HEK293 (cell line): ENCODE data around the gene RTF2.

Source experiments
- CTCF ChIA-PET: fragments of 350-600 bp; formaldehyde crosslinking; extraction: SDS; loops from one replicate; lab custom pipeline; 2021; ENCODE audit warnings: antibody characterized with exemption; lab: Yijun Ruan, JAX
- POLR2A ChIA-PET: fragments of 300-600 bp; formaldehyde crosslinking; extraction: SDS; loops from one replicate; lab custom pipeline; 2020; ENCODE audit warnings: antibody characterized with exemption, inconsistent platforms; lab: Yijun Ruan, JAX
- H3K27ac ChIP-seq: fragments of 200-500 bp; sonication (Bioruptor generic); 2 replicates; pipeline ENCODE4 v1.5.1; 2014; ENCODE audit warnings: low read depth, low read length, control low read depth, inconsistent platforms; ENCODE audit errors: extremely low read depth
- H3K36me3 ChIP-seq, 2 experiments: fragments of 200-500 bp in 1 of 2; sonication (Bioruptor generic) in 1 of 2; 1 replicate in 1 of 2; 2 replicates in 1 of 2; pipeline ENCODE4 v1.5.1; 2014 to 2017; ENCODE audit warnings: inconsistent platforms in 2 of 2, low read length in 2 of 2; ENCODE audit not compliant: control insufficient read depth in 2 of 2, insufficient read depth in 1 of 2
- H3K4me1 ChIP-seq: fragments of 200-500 bp; sonication (Bioruptor generic); 2 replicates; pipeline ENCODE4 v1.5.1; 2014; ENCODE audit warnings: mild to moderate bottlenecking, low read length, inconsistent platforms; ENCODE audit not compliant: control insufficient read depth, insufficient read depth
- H3K4me3 ChIP-seq: 2 replicates; pipeline ENCODE4 v1.5.1; 2011; ENCODE audit warnings: low read depth, mild to moderate bottlenecking, control low read depth, low read length, moderate library complexity
- H3K9me3 ChIP-seq: fragments of 200-500 bp; sonication (Bioruptor generic); 2 replicates; pipeline ENCODE4 v1.5.1; 2014; ENCODE audit warnings: low read depth, low read length, inconsistent platforms; ENCODE audit not compliant: control insufficient read depth, insufficient read depth
- ATF2 ChIP-seq: fragments of 450-650 bp; formaldehyde crosslinking; IDR thresholded peaks from 2 replicates; pipeline ENCODE4 v1.5.1; 2016; ENCODE audit warnings: missing biosample characterization, missing genetic modification characterization, low read depth
- KLF9 ChIP-seq: fragments of 450-650 bp; formaldehyde crosslinking; IDR thresholded peaks from 2 replicates; pipeline ENCODE4 v1.5.1; 2016; ENCODE audit warnings: missing biosample characterization, missing genetic modification characterization, low read depth
- WT1 ChIP-seq: fragments of 450-650 bp; formaldehyde crosslinking; IDR thresholded peaks from 2 replicates; pipeline ENCODE4 v1.5.1; 2016; ENCODE audit warnings: missing biosample characterization, missing genetic modification characterization
- YY2 ChIP-seq: fragments of 450-650 bp; formaldehyde crosslinking; IDR thresholded peaks from 2 replicates; pipeline ENCODE4 v1.5.1; 2016; ENCODE audit warnings: missing biosample characterization, missing genetic modification characterization
- ZNF138 ChIP-seq: fragments of 450-650 bp; formaldehyde crosslinking; IDR thresholded peaks from 2 replicates; pipeline ENCODE4 v1.5.1; 2016; ENCODE audit warnings: missing biosample characterization, missing genetic modification characterization, borderline replicate concordance
- ZNF184 ChIP-seq: fragments of 450-650 bp; IDR thresholded peaks from 2 replicates; pipeline ENCODE4 v1.5.1; 2018; ENCODE audit warnings: missing biosample characterization, mild to moderate bottlenecking, missing genetic modification characterization
- ZNF2 ChIP-seq: fragments of 450-650 bp; formaldehyde crosslinking; IDR thresholded peaks from 2 replicates; pipeline ENCODE4 v1.5.1; 2016; ENCODE audit warnings: missing biosample characterization, missing genetic modification characterization
- ZNF223 ChIP-seq: fragments of 450-650 bp; formaldehyde crosslinking; IDR thresholded peaks from 2 replicates; pipeline ENCODE4 v1.5.1; 2016; ENCODE audit warnings: missing biosample characterization, missing genetic modification characterization
- ZNF274 ChIP-seq, 2 experiments: fragments of 200-500 bp in 1 of 2; fragments of 450-650 bp in 1 of 2; sonication (Bioruptor generic) in 1 of 2; formaldehyde crosslinking in 1 of 2; IDR thresholded peaks; 2 replicates each; pipeline versions ENCODE4 v1.5.1 to v1.6.1; 2014 to 2016; ENCODE audit warnings: borderline replicate concordance in 1 of 2, inconsistent platforms in 1 of 2, low read length in 1 of 2, missing biosample characterization in 1 of 2, missing genetic modification characterization in 1 of 2
- ZNF292 ChIP-seq: fragments of 450-650 bp; formaldehyde crosslinking; IDR thresholded peaks from 2 replicates; pipeline ENCODE4 v1.5.1; 2016; ENCODE audit warnings: low read depth, missing biosample characterization, missing genetic modification characterization, borderline replicate concordance
- ZNF350 ChIP-seq: fragments of 450-650 bp; formaldehyde crosslinking; IDR thresholded peaks from 2 replicates; pipeline ENCODE4 v1.5.0; 2017; ENCODE audit warnings: missing biosample characterization, mild to moderate bottlenecking, missing genetic modification characterization
- ZNF366 ChIP-seq: fragments of 450-650 bp; formaldehyde crosslinking; conservative IDR thresholded peaks from 2 replicates; pipeline ENCODE4 v1.5.1; 2016; ENCODE audit warnings: missing biosample characterization, missing genetic modification characterization
- ZNF426 ChIP-seq: fragments of 450-650 bp; formaldehyde crosslinking; IDR thresholded peaks from 2 replicates; pipeline ENCODE4 v1.5.1; 2017; ENCODE audit warnings: missing biosample characterization, missing genetic modification characterization, mild to moderate bottlenecking, inconsistent platforms, moderate library complexity
- ZNF48 ChIP-seq: fragments of 450-650 bp; formaldehyde crosslinking; IDR thresholded peaks from 2 replicates; pipeline ENCODE4 v1.5.1; 2016; ENCODE audit warnings: missing biosample characterization, missing genetic modification characterization
- ZNF555 ChIP-seq: fragments of 450-650 bp; formaldehyde crosslinking; conservative IDR thresholded peaks from 2 replicates; pipeline ENCODE4 v1.5.1; 2017; ENCODE audit warnings: missing biosample characterization, mild to moderate bottlenecking, missing genetic modification characterization, inconsistent platforms
- ZNF571 ChIP-seq: fragments of 450-650 bp; formaldehyde crosslinking; IDR thresholded peaks from 2 replicates; pipeline ENCODE4 v1.5.0; 2017; ENCODE audit warnings: missing biosample characterization, missing genetic modification characterization
- ZNF621 ChIP-seq: fragments of 450-650 bp; formaldehyde crosslinking; IDR thresholded peaks from 2 replicates; pipeline ENCODE4 v1.5.1; 2017; ENCODE audit warnings: missing biosample characterization, missing genetic modification characterization
- ZNF623 ChIP-seq: fragments of 450-650 bp; formaldehyde crosslinking; IDR thresholded peaks from 2 replicates; pipeline ENCODE4 v1.5.1; 2016; ENCODE audit warnings: missing biosample characterization, missing genetic modification characterization
- ZNF701 ChIP-seq: fragments of 450-650 bp; formaldehyde crosslinking; IDR thresholded peaks from 2 replicates; pipeline ENCODE4 v1.5.1; 2016; ENCODE audit warnings: missing biosample characterization, missing genetic modification characterization
- ZNF76 ChIP-seq: fragments of 450-650 bp; formaldehyde crosslinking; IDR thresholded peaks from 2 replicates; pipeline ENCODE4; 2016; ENCODE audit warnings: low read depth, missing biosample characterization, missing genetic modification characterization, borderline replicate concordance
- ZNF785 ChIP-seq: fragments of 450-650 bp; formaldehyde crosslinking; IDR thresholded peaks from 2 replicates; pipeline ENCODE4 v1.5.1; 2016; ENCODE audit warnings: missing biosample characterization, missing genetic modification characterization
- ZNF830 ChIP-seq: fragments of 450-650 bp; IDR thresholded peaks from 2 replicates; pipeline ENCODE4 v1.5.0; 2018; ENCODE audit warnings: missing biosample characterization, missing genetic modification characterization, low read depth, mild to moderate bottlenecking, moderate library complexity
- ZSCAN4 ChIP-seq: fragments of 450-650 bp; formaldehyde crosslinking; IDR thresholded peaks from 2 replicates; pipeline ENCODE4 v1.5.1; 2017; ENCODE audit warnings: missing biosample characterization, missing genetic modification characterization
- TF ChIP-seq, protein P1 (sequence below): fragments of 450-650 bp; formaldehyde crosslinking; IDR thresholded peaks from 2 replicates; pipeline ENCODE4 v1.5.1; 2016; ENCODE audit warnings: missing biosample characterization, missing genetic modification characterization

The RTF2 gene

GRCh38 chr20:56540415-56540814, 72.0 kb downstream of the RTF2 start:
- POLR2A ChIA-PET, result no interaction called here

GRCh38 chr20:56542489-56543030, 74.1 kb downstream of the RTF2 start:
- ChIA-PET POLR2A (no interaction called here), CTCF (no interaction called here)
- Histone ChIP-seq H3K4me3 (no peak overlapping the region), H3K27ac (no peak overlapping the region), H3K9me3 (no peaks in the 10 kb centered on the region), H3K4me1 (no peaks in the 10 kb centered on the region), H3K36me3 (no peaks in the 10 kb centered on the region)
- TF ChIP-seq ZNF555 (tag by site-specific recombination) (no peak), ZNF223 (tag by site-specific recombination) (no peak), ZNF48 (tag by site-specific recombination) (no peak), ZNF76 (tag by site-specific recombination) (no peak), ZNF623 (tag by site-specific recombination) (no peak), ZNF292 (no peak), ZNF830 (tag by site-specific recombination) (no peak), ZNF366 (tag by site-specific recombination) (no peak), ZSCAN4 (tag by site-specific recombination) (no peak), ZNF350 (no peak)

More at GRCh38 chr20:56540415-56540814, 72.0 kb downstream of the RTF2 start:
- no peak overlapping the region for H3K4me3 ChIP-seq
- H3K9me3 ChIP-seq, result no peaks in the 10 kb centered on the region
- H3K27ac ChIP-seq, result no peak overlapping the region
- no peaks in the 10 kb centered on the region for H3K36me3 ChIP-seq
- no peaks in the 10 kb centered on the region for H3K4me1 ChIP-seq
- TF ChIP-seq ATF2 (tag by site-specific recombination) (0 out of 2 replicates have a peak, but pooled peaks have one; percentile 15), ZNF785 (tag by site-specific recombination) (no peak)
- TF ChIP-seq, all 188 proteins: peak for 1
- CTCF ChIA-PET, result interaction anchor here (0.6 to 1.5 kb wide), 2 partner anchors 10 to 166 kb away, joined by 6 to 7 read pairs; no protein-coding TSS in a partner anchor

DNA sequence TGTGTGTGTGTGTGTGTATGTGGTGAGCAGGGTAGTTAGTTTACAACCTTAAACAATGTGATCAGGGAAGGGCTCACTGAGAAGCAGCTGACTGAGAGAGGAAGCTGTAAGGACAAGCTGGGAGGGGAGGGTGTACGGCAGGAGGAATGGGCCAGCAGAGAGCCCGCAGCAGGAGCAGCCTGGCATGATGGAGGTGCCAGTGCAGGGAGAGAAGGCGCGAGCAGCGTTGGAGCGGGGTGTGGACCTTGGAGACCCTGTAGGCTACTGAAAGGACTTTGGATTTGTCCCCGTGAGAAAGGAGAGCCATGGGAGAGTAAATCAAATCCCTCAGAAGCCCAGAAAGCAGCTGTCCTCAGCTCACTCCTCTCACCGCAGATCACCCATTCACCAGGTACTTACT, 83.1 kb downstream of the RTF2 start:
- no peak overlapping the region for H3K27ac ChIP-seq

DNA sequence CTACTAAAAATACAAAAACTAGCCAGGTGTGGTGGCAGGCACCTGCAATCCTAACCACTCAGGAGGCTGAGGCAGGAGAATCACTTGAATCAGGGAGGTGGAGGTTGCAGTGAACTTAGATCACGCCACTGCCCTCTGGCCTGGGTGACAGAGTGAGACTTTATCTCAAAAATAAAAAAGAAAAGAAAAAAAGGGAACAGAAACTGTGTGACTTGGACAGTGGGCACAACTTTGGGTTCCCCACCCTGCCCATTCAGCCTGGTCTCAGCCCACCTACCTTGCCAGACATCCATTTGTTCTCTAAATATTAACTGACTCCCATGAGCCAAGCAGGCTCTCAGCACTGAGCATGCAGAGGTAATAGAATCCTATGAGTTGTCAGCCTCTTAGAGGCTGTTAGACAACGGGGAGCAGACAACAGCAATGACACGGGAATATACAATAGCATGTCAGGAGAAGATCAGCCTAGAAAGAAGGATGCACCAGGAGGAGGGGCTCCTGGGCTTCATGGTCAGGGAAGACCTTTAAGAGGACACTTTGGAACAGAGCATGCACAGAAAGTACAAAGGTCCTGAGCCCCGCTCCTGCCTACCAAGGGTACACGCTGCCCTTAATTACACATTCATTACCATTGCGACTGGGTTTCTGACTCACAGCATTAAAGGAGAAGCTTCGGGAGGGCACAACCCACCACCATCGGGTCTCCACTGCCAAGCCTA, 84.6 kb downstream of the RTF2 start:
- no peaks in the 10 kb centered on the region for H3K9me3 ChIP-seq
- CTCF ChIA-PET, result interaction anchor here (0.6 kb wide), 1 partner anchor 24 kb away, joined by 4 read pairs; no protein-coding TSS in a partner anchor
- H3K4me3 ChIP-seq, result no peak overlapping the region
- H3K36me3 ChIP-seq, result no peaks in the 10 kb centered on the region
- no peak overlapping the region for H3K27ac ChIP-seq
- POLR2A ChIA-PET, result no interaction called here
- peaks cover 7% of the 10 kb centered on the region; the same call in 1 of the 2 replicates for H3K4me1 ChIP-seq
- TF ChIP-seq ZNF621 (no peak), ZNF138 (tag by site-specific recombination) (no peak), ZNF426 (tag by site-specific recombination) (no peak), KLF9 (no peak), ZNF184 (tag by site-specific recombination) (no peak), ZNF571 (no peak), ZNF785 (tag by site-specific recombination) (no peak), ZNF2 (no peak), ZNF274 (IDR thresholded peaks at IDR 0.05; ENCODE audit: low read length) (no peak), ZNF274 (tag by site-specific recombination; IDR thresholded peaks at IDR 0.05; ENCODE audit: borderline replicate concordance) (no peak)
- TF ChIP-seq, protein P1, sequence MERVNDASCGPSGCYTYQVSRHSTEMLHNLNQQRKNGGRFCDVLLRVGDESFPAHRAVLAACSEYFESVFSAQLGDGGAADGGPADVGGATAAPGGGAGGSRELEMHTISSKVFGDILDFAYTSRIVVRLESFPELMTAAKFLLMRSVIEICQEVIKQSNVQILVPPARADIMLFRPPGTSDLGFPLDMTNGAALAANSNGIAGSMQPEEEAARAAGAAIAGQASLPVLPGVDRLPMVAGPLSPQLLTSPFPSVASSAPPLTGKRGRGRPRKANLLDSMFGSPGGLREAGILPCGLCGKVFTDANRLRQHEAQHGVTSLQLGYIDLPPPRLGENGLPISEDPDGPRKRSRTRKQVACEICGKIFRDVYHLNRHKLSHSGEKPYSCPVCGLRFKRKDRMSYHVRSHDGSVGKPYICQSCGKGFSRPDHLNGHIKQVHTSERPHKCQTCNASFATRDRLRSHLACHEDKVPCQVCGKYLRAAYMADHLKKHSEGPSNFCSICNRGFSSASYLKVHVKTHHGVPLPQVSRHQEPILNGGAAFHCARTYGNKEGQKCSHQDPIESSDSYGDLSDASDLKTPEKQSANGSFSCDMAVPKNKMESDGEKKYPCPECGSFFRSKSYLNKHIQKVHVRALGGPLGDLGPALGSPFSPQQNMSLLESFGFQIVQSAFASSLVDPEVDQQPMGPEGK, result no peak

More for the DNA sequence above, 83.1 kb downstream of the RTF2 start:
- H3K36me3 ChIP-seq, result no peaks in the 10 kb centered on the region
- TF ChIP-seq YY2 (tag by site-specific recombination) (no peak), WT1 (no peak), ZNF701 (tag by site-specific recombination) (no peak)
- TF ChIP-seq, all 188 proteins: peak for 0
- CTCF ChIA-PET, result interaction anchor here (0.6 to 4.8 kb wide), 16 partner anchors 8 to 807 kb away, joined by 3 to 69 read pairs (median 6); no protein-coding TSS in a partner anchor
- POLR2A ChIA-PET, result no interaction called here
- Histone ChIP-seq H3K4me1 (peaks cover 7% of the 10 kb centered on the region; the same call in 1 of the 2 replicates), H3K4me3 (no peak overlapping the region), H3K9me3 (no peaks in the 10 kb centered on the region)
